Right renal cortex interstitium (tissue), 3 donors: ENCODE data around the gene BOC. TPM values are rescaled to one million over a fixed set of nuclear protein-coding genes. Genes with fewer than 3 reads are reported as not detected.

ENCODE experiments used
- DNase-seq, 3 donors: peaks; one replicate each; pipeline ENCODE4 v3.0.0-alpha.2; 2013; ENCODE audit warnings: low read depth in 3 of 3, low spot score in 2 of 3
- polyA plus RNA-seq, 3 donors: library from polyadenylated mRNA; unstranded; fragments of 120-200 nt; gene quantifications; one replicate each; pipeline ENCODE4 v1.2.1, GENCODE V29; 2013; ENCODE audit not compliant: insufficient read length in 3 of 3

The BOC gene
- polyA plus RNA-seq, 3 donors = 18.9 to 24.0 (median 23.9) TPM

DNA sequence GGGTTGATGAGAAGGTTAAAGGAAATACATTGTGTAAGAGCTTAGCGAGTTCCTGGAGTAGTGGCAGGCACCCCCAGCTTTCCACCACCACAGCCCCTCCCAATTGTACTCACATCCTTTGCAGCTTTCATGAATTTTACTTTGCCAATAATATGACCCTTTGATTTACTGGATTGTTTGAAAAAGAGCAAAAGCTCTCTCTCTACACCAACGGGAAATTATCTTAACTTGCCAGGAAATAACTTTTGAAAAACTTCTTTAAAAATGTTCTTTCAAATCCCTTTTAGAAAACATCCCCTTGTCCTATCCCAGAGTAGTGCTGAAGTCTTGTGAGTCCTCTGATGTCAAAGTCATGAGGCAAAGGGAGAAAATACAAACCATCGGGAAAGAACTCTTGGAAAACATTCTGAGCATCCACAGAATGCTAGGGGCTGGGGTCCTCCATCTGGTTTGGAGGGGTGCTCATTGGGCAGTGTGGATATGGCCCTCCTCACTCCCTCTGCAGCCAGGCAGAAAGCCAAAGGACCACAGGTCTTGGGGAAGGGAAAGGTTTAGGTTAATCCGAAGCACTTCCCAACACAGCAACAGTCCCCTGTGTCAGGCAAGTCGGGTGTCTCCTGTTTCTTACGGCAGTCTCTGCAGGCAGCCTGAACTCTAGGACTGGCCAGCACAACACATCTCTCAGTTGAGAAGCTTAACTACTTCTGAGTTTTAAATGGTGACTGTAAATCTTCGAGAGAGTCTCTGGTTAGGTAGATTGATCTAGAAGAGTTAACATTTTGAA, 36.5 kb downstream of the BOC start:
- no peak for DNase-seq

DNA sequence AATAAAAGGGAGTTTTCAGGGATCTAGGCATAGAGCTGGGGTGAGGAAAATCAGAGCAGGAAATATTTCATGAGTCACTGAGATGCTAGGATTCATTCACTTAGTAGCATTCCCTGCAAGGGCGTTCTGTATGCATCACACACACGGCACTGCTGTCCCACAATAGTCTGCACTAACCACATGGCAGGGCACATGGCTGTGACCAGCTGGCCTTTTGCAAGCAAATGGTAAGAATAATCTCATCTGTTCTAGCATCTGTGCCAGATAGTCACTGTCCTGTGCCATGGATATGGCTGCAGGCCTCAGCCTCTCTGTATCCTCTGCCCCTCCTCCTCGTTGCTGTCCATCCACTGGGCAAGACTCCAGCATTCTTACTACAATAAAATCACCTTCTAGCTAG, 37.8 kb downstream of the BOC start:
- DNase-seq = no peak

DNA sequence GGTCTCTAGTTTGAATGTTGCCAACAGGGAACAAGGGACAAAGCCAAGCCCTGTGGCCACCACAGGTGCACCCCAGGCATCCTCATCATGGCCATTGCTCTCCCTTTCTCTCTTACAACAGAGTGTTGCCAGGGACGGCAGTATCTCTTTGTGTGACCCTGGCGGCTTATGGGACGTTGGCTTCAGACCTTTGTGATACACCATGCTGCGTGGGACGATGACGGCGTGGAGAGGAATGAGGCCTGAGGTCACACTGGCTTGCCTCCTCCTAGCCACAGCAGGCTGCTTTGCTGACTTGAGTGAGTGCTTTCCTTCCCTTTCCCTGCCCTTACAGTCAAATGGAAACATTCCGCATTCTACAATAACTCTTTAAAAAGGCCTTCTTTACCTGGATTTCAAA, 38.2 kb downstream of the BOC start:
- no peak for DNase-seq

DNA sequence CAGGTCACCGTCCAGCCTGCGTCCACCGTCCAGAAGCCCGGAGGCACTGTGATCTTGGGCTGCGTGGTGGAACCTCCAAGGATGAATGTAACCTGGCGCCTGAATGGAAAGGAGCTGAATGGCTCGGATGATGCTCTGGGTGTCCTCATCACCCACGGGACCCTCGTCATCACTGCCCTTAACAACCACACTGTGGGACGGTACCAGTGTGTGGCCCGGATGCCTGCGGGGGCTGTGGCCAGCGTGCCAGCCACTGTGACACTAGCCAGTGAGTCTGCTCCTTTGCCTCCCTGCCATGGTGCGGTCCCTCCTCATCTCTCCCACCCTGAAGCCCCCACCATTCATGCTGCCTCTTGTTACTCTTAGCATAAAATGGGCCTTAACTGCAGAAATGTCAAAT, 39.2 kb downstream of the BOC start:
- DNase-seq = no peak

- DNase-seq = no peak
Measured at GRCh38 chr3:113251817-113252216, 40.5 kb downstream of the BOC start.

DNA sequence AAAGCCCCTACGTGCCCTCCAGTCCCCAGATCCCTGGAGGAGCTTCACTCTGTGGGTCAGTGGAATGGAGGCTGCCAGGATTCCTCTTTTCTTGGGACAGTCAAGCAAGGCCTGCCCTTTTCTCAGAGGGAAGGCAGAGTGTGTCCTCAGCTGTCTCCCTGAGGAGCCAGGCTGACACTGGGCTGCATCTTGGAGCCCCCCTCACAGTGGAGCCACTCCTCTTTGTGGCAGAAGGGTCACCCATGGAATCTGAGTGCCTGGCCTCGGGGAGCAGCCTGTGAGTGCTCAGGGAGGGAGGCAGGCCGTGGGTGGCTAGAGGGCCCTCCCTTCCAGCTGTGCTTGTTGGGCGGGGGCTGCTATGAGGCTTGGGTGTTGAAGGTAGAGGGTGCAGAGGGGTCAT, 41.2 kb downstream of the BOC start:
- no peak for DNase-seq

DNA sequence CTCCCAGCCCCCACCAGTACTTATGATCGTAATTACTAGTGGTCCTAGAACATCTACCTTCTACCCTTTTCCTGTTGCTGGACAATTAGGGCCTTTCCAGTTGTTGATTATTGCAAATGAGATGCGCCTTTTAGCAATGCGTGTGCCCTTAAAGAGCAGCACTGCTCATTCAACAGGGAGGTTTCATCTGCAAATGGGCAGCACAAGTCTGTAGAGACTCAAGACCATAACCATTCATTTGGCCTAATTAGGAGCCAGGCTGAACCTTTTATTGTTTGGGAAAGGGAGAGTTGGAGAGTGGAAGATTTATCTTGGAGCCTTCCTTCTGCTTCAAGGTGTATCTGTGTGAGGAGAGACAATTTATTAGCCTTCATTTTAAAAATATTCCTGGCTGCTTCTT, 42.3 kb downstream of the BOC start:
- DNase-seq = no peak

GRCh38 chr3:113254171-113254947, 43.0 kb downstream of the BOC start:
- DNase-seq = no peak

- no peak for DNase-seq
Measured at GRCh38 chr3:113255100-113255853, 43.9 kb downstream of the BOC start.

- no peak for DNase-seq
Measured at GRCh38 chr3:113255854-113256615, 44.7 kb downstream of the BOC start.

DNA sequence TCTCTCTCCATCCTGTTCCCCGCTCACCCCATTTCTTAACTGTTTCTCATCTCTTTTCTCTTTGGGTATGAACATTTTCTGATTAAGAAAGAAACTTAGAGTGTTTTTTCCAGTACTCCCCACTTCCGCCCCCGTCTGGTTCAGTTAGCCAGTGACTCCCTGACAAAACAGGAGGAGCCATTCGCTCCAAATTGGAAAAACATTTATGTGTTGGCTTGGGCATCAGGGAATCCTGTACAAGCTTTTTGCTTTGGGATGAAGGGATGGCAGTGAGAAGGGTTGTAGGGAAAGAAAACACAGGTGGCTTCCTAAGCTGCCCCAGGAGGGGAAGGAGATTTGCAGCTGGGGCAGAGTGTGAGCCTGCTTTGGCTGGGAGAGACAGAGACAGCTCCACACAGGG, 47.0 kb downstream of the BOC start:
- no peak for DNase-seq

GRCh38 chr3:113259196-113259595, 47.8 kb downstream of the BOC start:
- DNase-seq = no peak

DNA sequence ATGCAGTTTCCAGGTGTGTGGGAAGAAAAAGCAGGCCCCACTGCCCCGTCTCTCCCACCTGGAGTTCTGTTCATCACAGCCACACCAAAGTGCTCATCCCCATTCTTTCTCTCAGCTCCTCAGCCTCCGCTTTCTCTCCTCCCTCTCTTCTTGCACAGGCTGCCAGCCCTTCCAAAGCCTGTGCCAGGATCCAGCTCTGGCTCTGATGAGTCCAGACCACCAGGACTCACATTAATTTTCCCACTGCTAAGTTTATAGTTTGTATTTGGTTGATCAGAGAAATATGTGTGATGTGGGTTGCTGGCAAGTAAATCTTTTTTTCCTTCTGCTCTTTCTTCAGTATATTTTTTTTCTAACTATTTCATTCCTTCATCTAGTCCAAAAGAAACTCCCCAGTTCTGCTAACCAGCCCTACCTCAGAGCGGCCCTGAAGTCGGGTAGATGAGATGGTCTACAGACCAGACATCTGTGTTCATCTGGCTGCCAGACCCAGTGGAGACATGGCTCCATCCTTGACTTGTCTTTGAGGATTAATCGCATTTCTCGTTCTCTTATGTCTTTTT, 49.8 kb downstream of the BOC start:
- no peak for DNase-seq

DNA sequence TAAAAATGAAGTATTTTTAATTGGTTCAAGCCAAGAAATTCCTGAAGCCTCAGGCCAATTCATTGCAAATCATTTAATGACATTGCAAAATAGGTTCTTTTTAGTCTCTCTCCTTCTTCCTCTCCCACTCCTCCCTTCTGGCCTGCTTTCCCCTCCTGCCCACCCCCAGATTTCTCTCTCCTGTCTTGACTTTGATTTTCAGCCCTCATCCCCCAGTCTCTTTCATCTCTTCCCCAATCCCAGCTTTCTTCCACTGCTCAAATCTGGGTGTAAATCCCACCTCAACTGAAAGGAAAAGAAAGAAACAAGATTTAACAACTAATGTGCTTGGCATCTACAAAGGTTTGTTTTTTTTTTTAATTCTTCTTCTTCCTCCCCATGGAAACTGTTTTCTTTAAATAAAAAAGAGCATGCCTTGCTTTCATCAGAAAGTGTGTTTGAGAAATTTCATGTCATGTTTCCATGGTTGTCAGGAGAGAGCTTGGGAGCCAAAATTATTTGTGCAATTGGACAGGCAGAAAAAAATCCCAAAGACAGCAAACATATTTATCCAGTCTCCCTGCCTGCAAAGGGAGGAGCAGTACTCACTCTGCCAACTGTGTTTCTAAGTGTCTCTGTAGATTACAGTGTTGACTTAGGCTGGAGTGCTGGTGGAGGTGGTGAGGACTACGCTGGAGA, 50.4 kb downstream of the BOC start:
- DNase-seq = no peak

- no peak for DNase-seq
Measured at GRCh38 chr3:113262304-113262665, 50.9 kb downstream of the BOC start.

DNA sequence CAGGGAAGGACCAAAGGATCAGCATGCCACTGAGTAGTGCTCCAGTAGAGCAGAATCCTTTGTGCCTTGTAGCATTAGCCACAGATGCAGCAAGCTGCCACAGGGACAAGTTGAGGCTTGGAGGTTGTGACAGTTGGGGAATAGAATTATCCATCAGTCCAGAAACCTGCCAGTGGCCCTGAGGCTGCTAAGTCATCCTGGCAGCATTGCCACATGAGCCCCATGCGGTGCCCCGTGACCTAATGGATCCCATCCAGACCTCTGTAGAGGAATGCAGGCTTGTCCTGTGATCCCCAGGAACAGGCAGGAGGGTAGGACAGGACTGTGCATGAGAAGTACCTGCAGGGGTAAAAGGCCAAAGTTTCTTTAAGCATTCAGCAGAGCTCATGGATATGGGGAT, 51.7 kb downstream of the BOC start:
- no peak for DNase-seq

GRCh38 chr3:113263778-113264177, 52.4 kb downstream of the BOC start:
- DNase-seq = no peak

GRCh38 chr3:113264283-113265131, 53.1 kb downstream of the BOC start:
- DNase-seq = no peak

DNA sequence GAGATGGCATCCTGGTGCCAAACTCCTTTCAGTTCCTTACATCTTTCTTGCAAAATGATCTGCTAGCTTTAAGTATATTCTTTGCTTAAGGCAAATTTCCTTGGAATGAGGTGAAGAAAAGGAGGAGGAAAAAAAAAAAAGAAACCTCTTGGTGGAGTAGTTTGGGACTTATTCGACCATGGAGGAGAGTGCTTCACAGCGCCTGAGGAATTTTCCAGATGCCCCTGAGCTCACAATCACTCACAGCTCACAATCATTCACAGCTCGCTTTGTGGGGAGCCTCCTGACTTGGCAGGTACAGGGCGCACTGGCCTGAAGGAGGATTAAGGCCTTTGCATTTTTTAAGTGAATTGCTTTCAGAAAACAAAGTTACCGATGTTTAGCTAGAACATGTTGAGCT, 53.9 kb downstream of the BOC start:
- no peak for DNase-seq
